GM19099 (cell line): ENCODE results near the gene CHD2.

Source experiments
- POLR2A ChIP-seq: IDR thresholded peaks from 3 replicates; pipeline ENCODE4 v1.6.1; 2011; ENCODE audit warnings: low read depth; ENCODE audit not compliant: insufficient read length; ENCODE audit errors: extremely low read depth

Gene CHD2

GRCh38 chr15:92899601-92899947, 550 bp upstream of the CHD2 start:
- TF ChIP-seq POLR2A, result no peak

GRCh38 chr15:92900731-92901071, 577 bp downstream of the CHD2 start:
- TF ChIP-seq POLR2A, result no peak

- no peak for TF ChIP-seq POLR2A
These were observed 1.1 kb downstream of the CHD2 start for GRCh38 chr15:92901072-92901761.

GRCh38 chr15:92901995-92902394, 1.9 kb downstream of the CHD2 start:
- TF ChIP-seq POLR2A, result no peak

GRCh38 chr15:92902737-92903593, 2.8 kb downstream of the CHD2 start:
- no peak for TF ChIP-seq POLR2A

- TF ChIP-seq POLR2A, result no peak
These were observed 3.5 kb downstream of the CHD2 start for GRCh38 chr15:92903631-92903965.

- TF ChIP-seq POLR2A, result peak; percentile 91
These were observed 4.0 kb downstream of the CHD2 start for GRCh38 chr15:92903966-92904721.

GRCh38 chr15:92904722-92905571, 4.8 kb downstream of the CHD2 start:
- no peak for TF ChIP-seq POLR2A

- no peak for TF ChIP-seq POLR2A
These were observed 5.9 kb downstream of the CHD2 start for GRCh38 chr15:92906020-92906419.

GRCh38 chr15:92906563-92907081, 6.5 kb downstream of the CHD2 start:
- no peak for TF ChIP-seq POLR2A

- TF ChIP-seq POLR2A, result no peak
These were observed 7.1 kb downstream of the CHD2 start for GRCh38 chr15:92907229-92907628.

- peak; percentile 25 for TF ChIP-seq POLR2A
These were observed 8.0 kb downstream of the CHD2 start for GRCh38 chr15:92907896-92908712.

GRCh38 chr15:92908713-92909057, 8.6 kb downstream of the CHD2 start:
- no peak for TF ChIP-seq POLR2A
